Endometrial microvascular endothelial cells (primary cell): ENCODE measurements around the gene MYO10. TPM values are rescaled to one million over a fixed set of nuclear protein-coding genes. Genes with fewer than 3 reads are reported as not detected.

Experiments used
- in situ Hi-C: cut with HindIII; loops from 2 replicates; pipeline ENCODE4 v1.10.0; 2017; ENCODE audit warnings: low sequenced_read_pairs, low pct_unique_long_range_greater_than_20kb; ENCODE audit errors: inconsistent ontology term
- total RNA-seq: library from RNA; depleted of rRNA; stranded (reverse); fragments of >200 nt; gene quantifications from one replicate; pipeline ENCODE4 v1.2.3, GENCODE V29; 2015; ENCODE audit errors: inconsistent ontology term

MYO10 gene
- total RNA-seq, 1 donor from 2014 or later = 36.3 TPM

DNA sequence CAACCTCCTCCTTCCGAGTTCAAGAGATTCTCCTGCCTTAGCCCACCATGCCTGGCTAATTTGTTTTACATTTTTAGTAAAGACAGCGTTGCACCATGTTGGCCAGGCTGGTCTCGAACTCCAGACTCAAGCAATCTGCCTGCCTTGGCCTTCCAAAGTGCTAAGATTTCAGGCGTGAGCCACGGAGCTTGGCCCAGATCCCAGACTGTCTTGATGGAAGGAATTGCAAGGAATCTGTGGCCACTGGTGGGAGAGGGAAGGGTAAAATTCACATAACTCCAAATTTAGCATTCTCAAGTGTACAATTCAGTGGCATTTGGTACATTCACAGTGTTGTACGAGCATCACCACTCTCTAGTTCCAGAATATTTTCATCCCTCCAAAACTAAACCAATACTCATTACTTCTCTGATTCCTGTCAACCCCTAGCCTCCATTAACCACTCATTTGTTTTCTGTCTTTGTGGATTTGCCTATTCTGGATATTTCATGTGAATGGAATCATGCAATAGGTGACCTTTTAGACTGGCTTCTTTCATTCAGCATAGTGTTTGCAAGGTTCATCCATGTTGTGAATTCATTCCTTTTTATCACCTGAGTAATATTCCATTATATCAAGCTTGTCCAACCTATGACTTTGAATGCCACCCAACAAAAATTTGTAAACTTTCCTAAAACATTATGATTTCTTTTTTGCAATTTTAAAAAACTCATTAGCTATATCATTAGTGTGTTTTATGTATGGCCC, 8.9 kb upstream of the MYO10 start:
- in situ Hi-C loops = no loop called here

DNA sequence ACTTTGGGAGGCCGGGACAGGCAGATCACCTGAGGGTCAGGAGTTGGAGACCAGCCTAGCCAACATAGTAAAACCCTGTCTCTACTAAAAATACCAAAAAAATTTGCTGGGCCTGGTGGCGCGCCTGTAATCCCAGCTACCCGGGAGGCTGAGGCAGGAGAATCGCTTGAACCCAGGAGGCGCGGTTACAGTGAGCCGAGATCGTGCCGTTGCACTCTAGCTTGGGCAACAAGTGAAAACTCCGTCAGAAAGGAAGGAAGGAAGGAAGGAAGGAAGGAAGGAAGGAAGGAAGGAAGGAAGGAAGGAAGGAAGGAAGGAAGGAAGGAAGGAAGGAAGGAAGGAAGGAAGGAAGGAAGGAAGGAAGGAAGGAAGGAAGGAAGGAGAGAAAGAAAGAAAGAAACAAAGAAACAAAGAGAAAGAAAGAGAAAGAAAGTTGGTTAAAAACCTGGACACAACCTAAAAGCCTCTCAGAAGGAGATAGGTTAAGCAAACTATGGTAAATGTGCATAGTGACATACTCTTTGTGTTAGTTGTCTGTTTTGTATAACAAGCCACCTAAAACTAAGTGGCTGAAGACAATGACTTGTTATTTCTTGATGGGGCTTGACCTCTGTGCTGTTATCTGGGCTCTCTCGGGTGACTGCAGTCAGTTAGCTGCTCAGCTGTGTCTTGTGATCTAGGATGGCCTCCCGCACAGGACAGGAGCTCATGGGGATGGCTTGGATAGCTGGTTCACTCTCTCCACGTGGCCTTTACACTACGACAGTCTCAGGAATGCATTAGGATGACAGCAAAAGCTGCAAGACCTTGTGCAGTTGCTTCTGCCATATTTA, 8.0 kb upstream of the MYO10 start:
- in situ Hi-C loops = no loop called here

DNA sequence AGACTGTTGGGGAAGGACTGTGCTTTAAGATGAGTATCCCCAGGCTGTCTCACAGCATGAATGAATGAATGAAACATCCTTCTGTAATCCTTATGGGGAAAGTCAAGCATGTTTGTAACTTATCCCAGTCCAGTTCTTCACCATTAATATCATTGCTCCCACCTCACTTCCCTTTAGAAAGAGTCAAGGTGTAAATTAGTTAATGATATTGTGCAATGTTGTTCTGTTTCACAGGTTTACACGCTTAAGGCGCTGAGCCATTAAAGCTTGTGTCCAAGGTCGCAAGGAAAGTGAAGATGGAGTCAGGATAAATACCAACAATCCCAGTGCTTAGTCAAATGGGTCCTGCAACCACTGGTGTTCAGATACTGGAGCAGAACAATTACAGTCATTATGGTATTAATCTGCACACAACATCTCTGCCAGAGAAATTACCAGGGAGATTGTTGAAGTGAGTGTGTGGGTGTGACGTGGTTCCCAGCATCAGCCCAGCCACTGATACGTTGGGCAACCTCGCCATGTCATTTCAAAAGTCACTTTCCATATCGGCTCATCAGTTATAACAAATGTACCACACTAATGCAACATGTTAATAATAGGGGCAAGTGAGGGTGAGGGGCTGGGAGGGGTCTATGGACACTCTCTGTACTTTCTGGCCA, 1.5 kb upstream of the MYO10 start:
- in situ Hi-C loops = no loop called here

DNA sequence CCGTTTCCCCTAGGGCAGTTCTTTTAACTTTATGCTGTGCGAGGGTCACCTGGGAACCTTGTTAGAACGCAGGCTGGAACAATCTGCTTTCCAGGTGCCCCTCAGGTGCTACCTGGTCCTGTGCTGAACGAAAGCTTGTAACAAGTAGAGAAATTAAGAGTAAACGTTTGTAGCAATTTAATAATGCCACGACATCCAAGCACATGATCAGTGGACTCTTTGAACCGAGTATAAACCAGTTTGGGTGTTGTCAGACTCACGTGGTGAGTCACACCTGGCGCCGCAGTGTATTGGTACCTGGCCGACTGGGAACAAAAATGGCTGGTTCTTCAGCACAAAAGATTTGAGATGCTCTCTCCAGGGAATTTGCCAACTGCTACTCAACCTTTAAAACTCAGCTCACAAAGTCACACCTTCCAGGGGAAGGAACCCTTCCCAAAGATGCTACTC, 926 bp upstream of the MYO10 start:
- in situ Hi-C loops = no loop called here

DNA sequence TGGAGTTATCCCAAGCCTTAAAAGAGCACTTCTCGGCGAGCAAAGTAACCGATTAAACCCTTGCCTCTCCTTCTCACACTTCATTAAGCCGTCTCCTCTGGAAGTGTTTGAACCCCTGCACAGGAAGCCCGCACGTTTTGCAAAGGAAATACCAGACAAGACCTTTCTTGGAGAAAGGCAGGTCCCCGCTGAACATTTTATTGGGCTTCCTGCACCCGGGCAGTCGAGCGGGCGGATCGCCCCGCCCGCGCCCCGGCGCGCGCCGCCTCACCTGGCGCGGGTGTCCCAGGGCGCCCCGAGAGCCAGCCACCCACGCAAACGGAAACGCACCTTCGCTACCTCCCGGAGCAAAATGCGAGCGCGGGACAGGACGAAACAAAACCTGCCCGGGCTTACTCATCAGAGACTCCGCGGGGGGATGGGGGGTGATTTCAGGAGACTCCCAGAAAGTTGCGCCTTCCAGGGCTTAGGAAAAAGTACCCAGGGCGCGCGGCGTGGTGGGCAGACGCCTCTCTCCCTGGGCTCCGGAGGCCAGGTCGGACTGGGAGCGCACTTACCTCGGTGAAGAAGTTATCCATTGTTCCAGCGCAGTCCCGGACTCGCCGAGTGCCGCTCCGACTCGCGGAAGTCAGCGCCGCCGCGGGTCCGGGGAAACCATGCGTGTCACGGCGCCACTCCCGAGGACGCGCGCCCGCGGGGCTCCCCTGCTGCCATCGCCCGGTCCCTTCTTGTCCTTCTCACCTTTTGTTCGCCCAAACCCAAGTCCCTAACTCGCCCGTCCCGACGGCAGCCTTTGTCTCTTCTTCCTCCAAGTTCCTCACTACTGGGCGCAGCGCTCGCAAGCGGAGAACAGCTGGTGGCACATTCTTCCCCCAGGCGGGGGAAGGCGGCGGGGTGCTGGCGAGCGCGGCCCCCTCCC, 598 bp downstream of the MYO10 start:
- in situ Hi-C loops = no loop called here

DNA sequence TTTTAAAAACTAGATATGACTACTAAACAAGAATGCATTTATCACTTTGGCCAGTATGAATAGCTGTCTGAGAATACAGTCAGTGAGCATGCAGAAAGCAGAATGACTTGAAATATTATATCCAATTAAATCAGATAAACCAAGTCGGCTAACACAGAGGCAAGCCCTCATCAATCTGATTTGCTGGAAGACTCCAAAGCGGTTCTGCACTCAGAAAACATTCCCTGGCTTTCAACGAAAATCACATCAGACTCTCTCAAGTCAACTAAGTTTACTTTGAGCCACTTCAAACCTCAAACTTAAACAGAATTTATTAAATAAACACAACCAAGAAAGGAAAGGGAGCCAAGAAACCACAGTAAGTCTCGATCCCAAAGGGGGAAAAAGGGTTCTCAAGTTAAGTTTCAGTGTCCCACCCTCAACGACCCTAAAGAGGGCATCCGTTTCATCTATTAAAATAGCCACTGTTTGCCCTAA, 1.4 kb downstream of the MYO10 start:
- in situ Hi-C loops = no loop called here

DNA sequence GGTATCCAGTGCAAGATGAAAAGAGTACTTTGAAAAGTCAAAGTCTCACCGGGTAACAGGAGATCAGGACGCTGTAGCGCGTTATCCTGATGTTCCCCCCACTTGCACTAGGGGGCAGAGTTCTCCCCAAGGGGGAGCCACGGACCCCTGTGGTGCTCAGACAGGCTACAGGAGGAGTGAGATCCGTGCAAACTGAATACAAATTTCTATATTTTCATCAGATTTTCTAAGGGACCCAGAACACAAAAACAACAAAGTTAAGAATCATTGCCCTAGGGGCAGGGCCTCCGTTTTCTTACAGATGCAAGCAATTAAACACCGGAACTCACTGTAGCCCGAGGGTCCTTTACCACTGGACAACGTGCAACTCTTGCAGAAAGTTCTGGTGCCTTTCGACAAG, 2.0 kb downstream of the MYO10 start:
- in situ Hi-C loops = no loop called here

DNA sequence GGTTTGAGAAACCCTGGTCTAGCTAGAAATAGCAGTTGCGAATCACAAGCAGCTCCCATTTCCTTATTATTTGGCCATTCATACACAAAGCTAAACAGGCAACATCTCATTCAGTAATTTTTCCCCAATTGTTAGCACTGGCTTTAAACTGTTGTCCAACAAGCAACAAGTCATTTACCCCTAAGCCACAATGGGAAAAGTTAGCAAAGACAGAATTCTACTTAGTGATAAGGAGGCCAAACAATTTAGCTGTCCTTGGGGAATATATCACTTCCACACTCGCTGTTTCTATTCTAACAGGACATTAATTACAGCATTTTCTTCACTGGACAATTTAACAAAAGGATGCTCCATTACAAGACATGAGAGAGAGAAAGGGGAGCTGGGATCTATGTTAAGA, 2.8 kb downstream of the MYO10 start:
- in situ Hi-C loops = no loop called here

DNA sequence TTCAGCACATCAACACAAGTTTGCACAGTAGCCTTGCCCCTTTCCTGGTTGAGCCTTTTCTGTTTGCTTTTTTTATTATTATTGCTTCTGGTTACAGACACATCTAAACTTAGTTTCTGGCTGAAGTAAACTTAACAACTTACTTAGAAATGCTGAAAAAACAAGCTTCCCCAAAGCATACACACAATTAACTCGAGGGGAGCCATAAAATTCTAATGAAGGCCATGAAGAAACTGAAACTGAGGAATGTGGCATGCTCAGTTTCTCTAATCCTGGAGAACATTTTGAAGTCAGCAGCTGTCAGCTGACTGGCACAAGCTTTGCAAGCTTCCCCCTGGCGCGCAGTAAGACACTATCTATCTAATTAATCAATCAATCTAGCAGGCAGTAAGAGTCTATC, 3.7 kb downstream of the MYO10 start:
- in situ Hi-C loops = no loop called here

DNA sequence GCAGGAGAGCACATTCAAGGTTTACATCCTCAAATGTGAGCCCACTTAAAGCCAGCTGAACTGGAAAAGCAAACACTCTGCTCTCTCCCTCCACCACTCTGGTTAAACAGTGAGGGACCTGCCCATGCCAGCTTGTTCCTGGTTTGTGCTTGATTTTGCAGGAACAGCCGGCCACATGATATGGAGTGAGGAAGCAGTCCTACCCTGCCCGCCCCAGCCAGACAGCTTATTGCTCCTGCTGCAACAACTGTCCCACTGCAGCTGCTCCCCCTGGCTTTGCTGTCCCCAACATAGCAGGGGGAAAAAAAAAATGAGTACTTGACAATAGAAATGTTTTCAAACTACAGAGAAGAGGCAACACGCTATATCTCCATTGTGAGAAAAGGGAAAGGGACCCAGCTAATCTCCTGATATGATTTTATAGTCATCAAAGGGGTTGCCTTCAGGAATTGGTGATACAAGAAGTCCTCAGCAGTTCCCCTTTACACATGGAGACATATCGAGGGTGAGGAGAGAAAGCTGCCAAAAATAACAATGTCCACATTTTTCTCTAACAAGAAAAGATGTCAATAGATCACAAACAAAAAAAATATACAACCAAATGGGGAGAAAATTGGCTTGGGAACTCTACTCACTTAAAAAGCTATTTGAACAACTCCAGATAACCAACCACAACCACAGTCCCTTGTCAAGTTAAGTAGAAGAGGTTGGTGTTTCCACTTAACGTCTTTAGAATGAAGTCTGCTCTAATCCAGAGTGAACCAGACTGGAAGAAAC, 4.6 kb downstream of the MYO10 start:
- in situ Hi-C loops = no loop called here

DNA sequence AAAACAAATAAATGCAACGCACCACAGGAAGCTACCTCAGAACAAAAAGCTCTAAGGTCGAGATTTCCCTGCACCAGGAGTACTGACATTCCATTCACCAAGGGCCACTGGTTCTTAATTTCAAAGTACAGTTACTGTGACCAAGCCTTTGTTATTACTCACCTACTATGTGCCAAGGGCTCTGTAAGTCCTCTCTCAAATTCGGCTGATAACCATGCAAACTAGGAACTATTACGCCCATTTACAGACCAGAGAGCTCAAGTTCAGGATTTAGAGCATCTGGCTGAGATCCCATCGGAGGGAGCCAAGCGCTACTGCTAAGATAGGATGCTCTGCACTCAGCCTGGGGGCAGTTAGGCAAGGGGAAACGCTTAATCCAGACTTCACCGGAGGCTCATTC, 5.6 kb downstream of the MYO10 start:
- in situ Hi-C loops = no loop called here

DNA sequence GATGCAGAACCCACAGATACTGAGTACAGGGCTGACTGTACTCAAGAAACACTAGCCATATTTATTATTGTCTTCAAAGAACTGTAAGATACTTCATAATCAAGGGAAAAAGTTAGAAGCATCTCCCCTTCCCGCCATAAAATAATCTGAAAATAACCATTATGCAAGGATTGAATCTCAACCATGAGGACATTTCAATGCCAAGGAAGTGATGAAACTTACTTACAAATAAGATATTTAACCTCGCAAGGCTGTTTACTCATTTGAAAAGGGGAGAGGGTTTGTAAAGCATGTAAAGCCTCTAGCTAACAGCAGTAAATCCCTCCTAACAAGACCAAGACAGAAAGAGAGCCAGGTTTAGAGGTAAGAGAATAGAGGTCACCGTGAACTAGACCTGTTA, 6.3 kb downstream of the MYO10 start:
- in situ Hi-C loops = no loop called here

DNA sequence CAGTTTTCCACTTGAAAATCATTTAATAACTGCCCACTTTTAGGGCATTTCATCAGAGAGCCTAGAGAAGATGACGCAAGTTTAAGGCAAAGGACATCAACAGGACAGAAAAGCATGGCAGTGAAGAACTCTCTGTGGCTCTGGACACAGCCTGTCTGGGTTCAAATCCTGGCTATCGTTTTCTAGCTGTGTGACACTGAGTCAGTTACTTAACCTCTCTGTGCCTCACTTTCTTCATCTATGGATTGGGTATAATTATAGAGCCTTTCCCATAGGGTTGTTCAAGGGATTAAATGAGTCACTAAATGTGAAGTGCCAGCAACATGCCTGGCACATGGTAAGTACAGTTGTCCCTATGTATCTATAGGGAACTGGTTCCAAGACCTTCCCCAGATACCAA, 6.7 kb downstream of the MYO10 start:
- in situ Hi-C loops = no loop called here

DNA sequence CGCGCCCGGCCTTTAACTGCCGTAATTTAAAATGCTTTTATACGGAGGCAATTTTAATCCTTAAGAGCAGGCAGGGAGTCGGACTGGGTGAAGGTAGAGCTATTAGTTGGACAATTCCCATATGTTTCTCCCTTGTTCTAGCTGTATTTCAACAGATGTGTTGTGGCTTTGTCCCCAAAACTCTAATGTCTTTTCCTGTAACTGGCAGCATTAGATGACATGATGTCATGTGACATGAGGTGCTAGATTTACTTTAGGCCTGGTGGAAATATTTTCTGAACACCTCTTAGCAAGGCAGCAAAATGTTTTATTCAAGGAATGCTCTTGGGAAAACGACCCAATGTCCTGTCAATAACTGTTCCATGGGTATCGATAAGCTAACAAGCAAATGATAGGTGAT, 8.5 kb downstream of the MYO10 start:
- in situ Hi-C loops = no loop called here

DNA sequence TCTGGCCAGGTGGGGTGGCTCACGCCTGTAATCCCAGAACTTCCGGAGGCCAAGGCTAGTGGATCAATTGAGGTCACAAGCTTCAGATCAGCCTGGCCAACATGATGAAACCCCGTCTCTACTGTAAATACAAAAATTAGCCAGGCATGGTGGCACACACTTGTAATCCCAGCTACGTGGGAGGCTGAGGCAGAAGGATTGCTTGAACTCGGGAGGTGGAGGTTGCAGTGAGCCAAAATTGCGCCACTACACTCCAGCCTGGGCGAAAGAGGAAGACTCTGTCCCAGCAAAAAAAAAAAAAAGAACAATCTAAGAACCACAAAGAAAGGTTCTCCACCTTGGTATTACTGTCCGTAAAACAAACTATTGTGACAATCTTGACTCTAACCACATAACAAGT, 9.7 kb downstream of the MYO10 start:
- in situ Hi-C loops = no loop called here

DNA sequence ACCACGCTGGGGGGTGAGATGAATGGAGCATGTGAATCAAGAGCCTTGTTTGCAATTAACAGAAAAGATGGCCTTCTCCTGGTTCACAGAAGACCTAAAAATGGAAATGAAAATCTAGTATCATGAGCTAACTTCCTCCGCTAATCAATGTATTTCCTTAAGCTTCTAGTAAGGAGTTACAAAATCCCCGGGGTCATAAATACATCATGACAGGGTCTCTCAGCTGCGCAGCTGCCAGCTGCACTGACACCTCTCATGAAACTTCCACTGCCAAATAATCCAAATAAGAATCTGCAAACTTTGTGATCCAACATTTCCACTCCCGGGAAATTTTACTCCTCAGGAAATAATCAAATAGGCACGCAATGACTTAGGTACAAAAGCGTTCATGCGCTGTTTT, 11.9 kb downstream of the MYO10 start:
- in situ Hi-C loops = no loop called here

DNA sequence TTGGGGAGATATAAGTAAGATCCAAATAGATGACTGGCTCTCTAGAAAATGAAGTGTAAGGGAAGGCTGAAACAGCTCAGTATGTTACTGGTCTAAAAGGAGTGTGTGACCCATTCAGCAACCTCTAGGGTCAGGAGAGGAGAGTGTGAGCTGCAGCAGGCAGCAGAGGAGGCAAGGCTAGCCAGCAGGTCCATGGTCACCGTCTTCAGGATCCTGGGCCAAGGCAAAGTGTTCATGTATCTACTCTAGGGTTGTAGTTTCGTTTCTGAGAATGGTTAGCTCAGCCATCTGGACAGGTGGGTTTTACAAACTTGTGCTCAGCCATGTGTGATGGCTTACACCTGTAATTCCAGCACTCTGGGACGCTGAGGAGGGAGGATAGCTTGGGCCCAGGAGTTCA, 13.7 kb downstream of the MYO10 start:
- in situ Hi-C loops = no loop called here

DNA sequence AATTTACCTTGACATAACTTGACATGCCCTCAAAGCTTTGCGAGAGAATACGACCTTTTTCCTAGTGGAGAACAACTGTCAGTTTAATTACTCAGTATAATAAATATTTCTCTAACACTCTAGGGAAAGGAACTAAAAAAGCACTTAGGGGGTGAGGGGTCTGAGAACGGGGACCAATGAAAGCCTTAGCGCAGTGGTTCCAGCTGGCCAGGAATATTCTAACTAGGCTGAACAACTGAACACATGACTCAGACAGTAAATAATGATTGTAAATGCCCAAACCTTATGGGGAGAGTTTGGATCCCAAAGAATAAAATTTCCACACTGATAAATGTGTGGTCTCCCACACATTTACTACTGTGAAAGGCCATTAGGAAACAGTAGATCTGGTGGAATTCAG, 14.9 kb downstream of the MYO10 start:
- in situ Hi-C loops = no loop called here
